RWPE2 (cell line): Measurements from ENCODE around the gene ZNF583.

Source experiments
- ATAC-seq: fragments of 200-7000 bp; cut with Tn5 transposase; 3 replicates; pipeline ENCODE4 v1.9.1; 2021; ENCODE audit warnings: low read depth
- DNase-seq: peaks from one replicate; pipeline ENCODE4 v3.0.0-alpha.2; 2020; ENCODE audit warnings: low spot score
- H3K27ac ChIP-seq: fragments of 450-650 bp; 2 replicates; pipeline ENCODE4 v1.5.1; 2017; ENCODE audit warnings: mild to moderate bottlenecking; ENCODE audit not compliant: poor library complexity, severe bottlenecking
- H3K27me3 ChIP-seq: fragments of 250-450 bp; sonication (Bioruptor Pico); 2 replicates; pipeline ENCODE4 v1.5.1; 2021; ENCODE audit warnings: mild to moderate bottlenecking, moderate library complexity; ENCODE audit not compliant: insufficient read depth, poor library complexity, severe bottlenecking
- H3K36me3 ChIP-seq: fragments of 250-450 bp; sonication (Bioruptor Pico); 2 replicates; pipeline ENCODE4 v1.5.1; 2020; ENCODE audit warnings: low read depth, mild to moderate bottlenecking, moderate library complexity
- H3K4me1 ChIP-seq: fragments of 250-450 bp; sonication (Bioruptor Pico); 2 replicates; pipeline ENCODE4 v1.5.1; 2021; ENCODE audit warnings: mild to moderate bottlenecking, moderate library complexity; ENCODE audit not compliant: insufficient read depth, poor library complexity, severe bottlenecking
- H3K4me3 ChIP-seq: fragments of 250-450 bp; sonication (Bioruptor Pico); 2 replicates; pipeline ENCODE4 v1.5.1; 2021; ENCODE audit warnings: mild to moderate bottlenecking, moderate library complexity; ENCODE audit not compliant: severe bottlenecking
- H3K9me3 ChIP-seq: fragments of 250-450 bp; sonication (Bioruptor Pico); 2 replicates; pipeline ENCODE4 v1.5.1; 2021; ENCODE audit warnings: mild to moderate bottlenecking, moderate library complexity; ENCODE audit not compliant: severe bottlenecking
- TF ChIP-seq, protein P1 (sequence below): fragments of 450-650 bp; IDR thresholded peaks from one replicate; pipeline ENCODE4 v1.5.1; 2017; ENCODE audit warnings: mild to moderate bottlenecking, moderate library complexity; ENCODE audit not compliant: poor library complexity, severe bottlenecking

ZNF583 gene

GRCh38 chr19:56367829-56368711 is 36.1 kb upstream of the ZNF583 start:
- peak overlapping the region; percentile 22 for H3K27ac ChIP-seq
- peaks cover 2% of the 10 kb centered on the region for H3K9me3 ChIP-seq
- H3K36me3 ChIP-seq, result peaks cover 12% of the 10 kb centered on the region; the same call in 1 of the 2 replicates
- ATAC-seq (peak; percentile 86), DNase-seq (peak; percentile 73)
- peak overlapping the region; percentile 48 for H3K4me3 ChIP-seq
- no peaks in the 10 kb centered on the region for H3K4me1 ChIP-seq
- H3K27me3 ChIP-seq, result no peaks in the 10 kb centered on the region
- TF ChIP-seq, protein P1, sequence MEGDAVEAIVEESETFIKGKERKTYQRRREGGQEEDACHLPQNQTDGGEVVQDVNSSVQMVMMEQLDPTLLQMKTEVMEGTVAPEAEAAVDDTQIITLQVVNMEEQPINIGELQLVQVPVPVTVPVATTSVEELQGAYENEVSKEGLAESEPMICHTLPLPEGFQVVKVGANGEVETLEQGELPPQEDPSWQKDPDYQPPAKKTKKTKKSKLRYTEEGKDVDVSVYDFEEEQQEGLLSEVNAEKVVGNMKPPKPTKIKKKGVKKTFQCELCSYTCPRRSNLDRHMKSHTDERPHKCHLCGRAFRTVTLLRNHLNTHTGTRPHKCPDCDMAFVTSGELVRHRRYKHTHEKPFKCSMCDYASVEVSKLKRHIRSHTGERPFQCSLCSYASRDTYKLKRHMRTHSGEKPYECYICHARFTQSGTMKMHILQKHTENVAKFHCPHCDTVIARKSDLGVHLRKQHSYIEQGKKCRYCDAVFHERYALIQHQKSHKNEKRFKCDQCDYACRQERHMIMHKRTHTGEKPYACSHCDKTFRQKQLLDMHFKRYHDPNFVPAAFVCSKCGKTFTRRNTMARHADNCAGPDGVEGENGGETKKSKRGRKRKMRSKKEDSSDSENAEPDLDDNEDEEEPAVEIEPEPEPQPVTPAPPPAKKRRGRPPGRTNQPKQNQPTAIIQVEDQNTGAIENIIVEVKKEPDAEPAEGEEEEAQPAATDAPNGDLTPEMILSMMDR, result no peak

DNA sequence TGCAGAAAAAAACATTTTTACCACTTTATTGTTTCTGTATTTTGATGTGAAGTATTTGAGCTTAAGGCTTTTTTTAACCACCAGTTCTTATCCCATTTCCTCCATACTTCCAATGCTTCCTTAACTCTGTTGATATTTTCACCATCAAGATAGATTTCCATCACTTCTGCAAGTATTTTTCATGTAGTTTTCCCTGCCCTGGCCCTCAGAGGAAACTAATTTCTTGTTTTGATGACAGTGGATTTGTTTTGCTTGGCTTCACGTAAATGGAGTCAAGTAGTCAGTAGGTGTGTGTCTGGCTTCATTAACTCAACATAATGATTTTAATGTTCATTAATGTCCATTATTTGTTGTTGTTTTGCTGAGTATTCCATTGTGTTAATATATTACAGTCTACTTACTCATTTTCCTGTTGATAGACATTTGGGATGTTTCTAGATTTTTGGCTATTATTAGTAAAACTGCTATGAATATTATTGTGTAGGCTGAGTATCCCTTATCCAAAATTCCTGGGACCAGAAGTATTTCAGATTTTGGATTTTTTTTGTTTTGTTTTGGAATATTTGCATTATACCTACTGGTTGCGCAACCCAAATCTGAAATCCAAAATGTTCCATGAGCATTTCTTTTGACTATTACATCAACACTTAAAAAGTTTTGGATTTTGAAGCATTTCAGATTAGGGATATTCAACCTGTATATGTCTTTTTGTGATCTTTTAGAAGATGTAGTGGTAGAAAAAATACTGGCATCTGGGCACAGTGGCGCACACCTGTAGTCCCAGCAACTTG is 34.1 kb upstream of the ZNF583 start:
- no peaks in the 10 kb centered on the region for H3K27me3 ChIP-seq
- no peak overlapping the region for H3K4me3 ChIP-seq
- ATAC-seq (no peak), DNase-seq (no peak)
- TF ChIP-seq, protein P1, result no peak
- no peaks in the 10 kb centered on the region for H3K4me1 ChIP-seq
- H3K27ac ChIP-seq, result no peak overlapping the region
- peaks cover 23% of the 10 kb centered on the region for H3K36me3 ChIP-seq
- peaks cover 10% of the 10 kb centered on the region for H3K9me3 ChIP-seq

DNA sequence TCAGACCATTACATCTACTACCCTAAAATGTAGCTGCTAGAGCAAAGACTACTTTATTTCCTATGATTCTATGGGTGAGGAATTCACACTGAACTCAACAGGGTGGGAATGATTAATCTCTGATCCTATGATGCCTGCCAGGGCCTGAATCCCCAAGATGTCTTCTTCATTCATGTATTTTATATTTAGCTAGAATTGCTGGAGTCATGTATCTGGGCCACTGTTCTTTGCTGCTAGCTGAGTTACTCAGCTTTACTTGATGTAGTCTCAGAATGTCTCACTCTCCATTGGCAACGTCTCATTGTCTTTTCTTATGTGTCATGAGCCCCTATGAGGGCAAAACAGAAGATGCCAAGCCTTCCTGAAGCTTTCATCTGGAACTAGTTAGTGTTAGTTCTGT is 31.9 kb upstream of the ZNF583 start:
- TF ChIP-seq, protein P1, result no peak
- no peak overlapping the region for H3K27ac ChIP-seq
- H3K4me1 ChIP-seq, result no peaks in the 10 kb centered on the region
- H3K36me3 ChIP-seq, result peaks cover 43% of the 10 kb centered on the region
- ATAC-seq, result no peak
- H3K9me3 ChIP-seq, result peaks cover 12% of the 10 kb centered on the region
- no peaks in the 10 kb centered on the region for H3K27me3 ChIP-seq
- no peak overlapping the region for H3K4me3 ChIP-seq
- no peak for DNase-seq

DNA sequence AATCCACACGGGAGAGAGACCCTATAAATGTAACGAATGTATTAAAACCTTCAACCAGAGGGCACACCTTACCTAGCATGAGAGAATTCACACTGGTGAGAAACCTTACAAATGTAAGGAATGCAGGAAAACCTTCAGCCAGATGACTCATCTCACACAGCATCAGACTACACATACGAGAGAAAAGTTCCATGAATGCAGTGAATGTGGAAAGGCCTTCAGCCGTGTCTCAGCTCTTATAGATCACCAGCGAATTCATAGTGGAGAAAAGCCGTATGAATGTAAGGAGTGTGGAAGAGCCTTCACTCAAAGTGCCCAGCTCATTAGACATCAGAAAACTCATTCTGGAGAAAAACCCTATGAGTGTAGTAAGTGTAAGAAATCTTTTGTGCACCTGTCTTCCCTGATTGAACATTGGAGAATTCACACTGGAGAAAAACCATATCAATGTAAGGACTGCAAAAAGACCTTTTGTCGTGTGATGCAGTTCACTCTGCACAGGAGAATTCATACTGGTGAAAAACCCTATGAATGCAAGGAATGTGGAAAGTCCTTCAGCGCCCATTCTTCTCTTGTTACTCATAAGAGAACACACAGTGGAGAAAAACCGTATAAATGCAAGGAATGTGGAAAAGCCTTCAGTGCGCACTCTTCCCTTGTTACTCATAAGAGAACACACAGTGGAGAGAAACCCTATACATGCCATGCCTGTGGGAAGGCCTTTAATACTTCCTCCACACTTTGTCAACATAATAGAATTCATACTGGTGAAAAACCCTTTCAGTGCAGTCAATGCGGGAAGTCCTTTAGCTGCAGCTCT is 26.8 kb upstream of the ZNF583 start:
- ATAC-seq (no peak), DNase-seq (no peak)
- TF ChIP-seq, protein P1, result no peak
- H3K4me3 ChIP-seq, result no peak overlapping the region
- H3K27me3 ChIP-seq, result no peaks in the 10 kb centered on the region
- H3K9me3 ChIP-seq, result peaks cover 25% of the 10 kb centered on the region
- H3K27ac ChIP-seq, result no peak overlapping the region
- no peaks in the 10 kb centered on the region for H3K4me1 ChIP-seq
- peaks cover 39% of the 10 kb centered on the region for H3K36me3 ChIP-seq
